ENCODE data around the gene PITPNC1.
A peak's percentile ranks its signal among the peaks of the same experiment; 100 is the strongest.
"Not testable (repeated sequence)": the region's sequence is repeated elsewhere in the genome, so short reads cannot be mapped to it uniquely, and the experiment has no call there.

PITPNC1 gene

DNA sequence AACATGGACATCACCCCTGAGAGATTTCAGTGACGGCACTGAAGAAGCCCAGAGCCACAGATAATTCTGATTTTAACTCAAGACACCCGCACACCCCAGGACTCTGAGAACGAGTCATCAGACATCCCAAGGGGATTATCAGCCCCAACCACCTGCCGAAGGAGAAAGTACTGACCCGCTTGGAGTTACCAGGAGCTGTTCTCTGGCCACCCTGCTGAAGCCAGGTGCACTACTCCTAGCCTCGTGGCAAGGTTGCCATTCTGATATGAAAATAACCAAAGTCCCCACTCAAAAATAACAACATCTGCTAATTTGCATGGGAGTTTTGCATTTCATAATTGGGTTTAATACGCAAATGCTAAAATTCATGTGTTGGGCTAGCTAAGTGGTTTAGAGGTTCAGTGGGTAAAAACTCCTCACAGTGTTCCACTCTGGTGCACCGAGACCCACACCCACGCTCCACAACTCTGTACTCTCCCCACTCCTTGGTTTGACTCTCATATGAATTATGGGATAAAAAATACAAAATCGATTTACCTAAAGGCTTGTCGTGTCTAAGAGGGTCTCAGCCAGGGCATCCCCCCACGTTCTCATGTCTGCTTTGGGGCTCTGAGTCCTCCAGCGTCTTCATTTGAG is 197.7 kb downstream of the PITPNC1 start:
- peak; percentile 49 for DNase-seq (ENCODE audit: low spot score)
- TF ChIP-seq CTCF (IDR thresholded peaks at IDR 0.05; ENCODE audit: extremely low read depth, insufficient read depth, missing control alignments) = no peak
- in situ Hi-C loops (cut with MboI; ENCODE audit: low pct_unique_long_range_greater_than_20kb, low sequenced_read_pairs, unreplicated experiment) = no loop called here

DNA sequence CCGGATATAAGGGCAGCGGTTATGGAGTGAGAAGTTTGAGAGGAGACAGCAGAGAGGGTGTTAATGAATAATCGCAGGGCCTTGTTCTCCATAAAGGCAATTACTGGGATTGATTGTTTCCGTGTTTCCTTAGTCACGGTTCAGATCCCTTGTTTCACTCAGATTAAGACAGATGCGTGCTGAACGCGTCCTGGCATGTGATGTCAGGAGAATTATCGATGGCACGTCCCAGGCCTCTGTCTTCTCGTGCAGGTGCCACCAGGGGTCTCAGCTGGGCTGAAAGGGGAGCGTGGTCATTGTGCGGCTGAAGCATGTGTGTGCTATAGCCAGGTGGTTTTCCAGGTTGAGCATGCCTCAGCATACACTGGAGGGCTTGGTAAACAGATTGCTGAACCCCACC is 198.2 kb downstream of the PITPNC1 start:
- in situ Hi-C loops (cut with MboI; ENCODE audit: low pct_unique_long_range_greater_than_20kb, low sequenced_read_pairs, unreplicated experiment) = no loop called here
- DNase-seq (ENCODE audit: low spot score) = peak; percentile 39
- peak; percentile 59 for TF ChIP-seq CTCF (IDR thresholded peaks at IDR 0.05; ENCODE audit: extremely low read depth, insufficient read depth, missing control alignments)

DNA sequence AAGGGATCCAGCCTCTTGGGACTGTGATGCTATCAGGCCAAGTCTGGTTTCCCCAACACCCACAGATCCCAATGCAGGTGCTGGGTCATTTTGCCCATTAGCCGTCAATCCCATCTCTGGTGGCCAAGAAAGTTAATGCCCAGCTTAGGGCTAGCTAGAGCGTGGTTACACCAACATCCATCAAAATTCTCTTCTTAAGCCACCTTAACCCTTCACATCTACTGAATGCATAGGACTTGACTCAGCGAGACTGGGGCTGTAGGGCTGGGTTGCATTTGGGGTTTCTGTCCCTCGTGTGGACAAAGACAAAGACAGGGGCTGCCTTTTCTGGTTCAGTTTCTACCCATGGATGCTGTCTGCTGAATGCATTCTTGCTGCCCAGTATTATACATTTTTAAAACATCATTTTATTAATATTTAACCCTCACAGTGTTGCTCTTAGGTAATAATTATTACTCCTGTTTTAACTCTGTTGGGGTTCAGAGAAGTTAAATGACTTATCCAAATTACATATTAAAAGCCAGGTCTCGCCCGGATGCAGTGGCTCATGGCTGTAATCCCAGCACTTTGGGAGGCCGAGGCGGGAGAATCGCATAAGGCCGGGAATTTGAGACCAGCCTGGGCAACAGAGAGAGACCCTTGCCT is 199.5 kb downstream of the PITPNC1 start:
- no peak for TF ChIP-seq CTCF (IDR thresholded peaks at IDR 0.05; ENCODE audit: extremely low read depth, insufficient read depth, missing control alignments)
- in situ Hi-C loops (cut with MboI; ENCODE audit: low pct_unique_long_range_greater_than_20kb, low sequenced_read_pairs, unreplicated experiment) = no loop called here
- DNase-seq (ENCODE audit: low spot score) = no peak

DNA sequence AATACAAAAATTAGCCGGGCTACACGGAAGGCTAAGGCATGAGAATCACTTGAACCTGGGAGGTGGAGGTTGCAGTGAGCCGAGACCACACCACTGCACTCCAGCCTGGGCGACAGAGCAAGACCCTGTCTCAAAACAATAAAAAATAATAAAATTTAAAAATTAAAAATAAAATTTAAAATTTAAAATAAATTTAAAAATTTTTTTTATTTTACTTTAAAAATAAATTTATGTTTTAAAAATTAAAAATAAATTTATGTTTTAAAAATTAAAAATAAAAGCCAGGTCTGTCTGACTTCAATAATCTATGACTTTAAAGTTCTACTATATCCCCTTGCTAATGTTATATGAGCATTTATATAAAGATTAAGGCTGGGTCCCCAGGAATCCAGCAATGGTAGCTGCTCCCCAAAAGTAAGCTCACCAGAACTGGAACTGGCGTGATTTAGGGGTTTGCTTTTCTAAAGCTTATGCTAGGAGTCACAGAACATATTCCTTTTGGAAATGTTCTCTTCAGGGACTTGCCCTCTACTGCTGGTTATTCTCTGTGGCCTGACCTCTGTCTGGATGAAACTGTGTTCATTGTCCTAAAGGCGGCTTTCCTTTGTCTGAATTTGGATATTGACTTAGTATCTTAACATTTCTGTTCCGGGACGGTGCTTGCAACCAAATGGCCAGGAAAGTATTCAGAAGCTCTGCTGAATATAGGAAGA is 200.5 kb downstream of the PITPNC1 start:
- no peak for DNase-seq (ENCODE audit: low spot score)
- in situ Hi-C loops (cut with MboI; ENCODE audit: low pct_unique_long_range_greater_than_20kb, low sequenced_read_pairs, unreplicated experiment) = no loop called here
- TF ChIP-seq CTCF (IDR thresholded peaks at IDR 0.05; ENCODE audit: extremely low read depth, insufficient read depth, missing control alignments) = no peak

DNA sequence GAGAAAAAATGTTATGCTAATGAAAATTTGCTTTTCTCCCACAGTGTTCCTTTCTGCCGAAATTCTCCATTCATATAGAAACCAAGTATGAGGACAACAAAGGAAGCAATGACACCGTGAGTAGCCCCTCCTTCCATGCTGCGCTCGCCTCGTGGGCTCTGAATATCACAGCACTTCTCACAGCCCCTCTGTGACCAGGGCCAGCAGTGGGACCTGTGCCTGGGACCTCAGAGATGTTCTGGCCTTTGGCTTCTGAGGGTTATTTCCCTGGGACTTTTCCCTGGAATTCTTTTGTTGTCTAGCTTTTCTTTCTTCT is 201.0 kb downstream of the PITPNC1 start:
- TF ChIP-seq CTCF (IDR thresholded peaks at IDR 0.05; ENCODE audit: extremely low read depth, insufficient read depth, missing control alignments) = no peak
- in situ Hi-C loops (cut with MboI; ENCODE audit: low pct_unique_long_range_greater_than_20kb, low sequenced_read_pairs, unreplicated experiment) = no loop called here
- DNase-seq (ENCODE audit: low spot score) = no peak

DNA sequence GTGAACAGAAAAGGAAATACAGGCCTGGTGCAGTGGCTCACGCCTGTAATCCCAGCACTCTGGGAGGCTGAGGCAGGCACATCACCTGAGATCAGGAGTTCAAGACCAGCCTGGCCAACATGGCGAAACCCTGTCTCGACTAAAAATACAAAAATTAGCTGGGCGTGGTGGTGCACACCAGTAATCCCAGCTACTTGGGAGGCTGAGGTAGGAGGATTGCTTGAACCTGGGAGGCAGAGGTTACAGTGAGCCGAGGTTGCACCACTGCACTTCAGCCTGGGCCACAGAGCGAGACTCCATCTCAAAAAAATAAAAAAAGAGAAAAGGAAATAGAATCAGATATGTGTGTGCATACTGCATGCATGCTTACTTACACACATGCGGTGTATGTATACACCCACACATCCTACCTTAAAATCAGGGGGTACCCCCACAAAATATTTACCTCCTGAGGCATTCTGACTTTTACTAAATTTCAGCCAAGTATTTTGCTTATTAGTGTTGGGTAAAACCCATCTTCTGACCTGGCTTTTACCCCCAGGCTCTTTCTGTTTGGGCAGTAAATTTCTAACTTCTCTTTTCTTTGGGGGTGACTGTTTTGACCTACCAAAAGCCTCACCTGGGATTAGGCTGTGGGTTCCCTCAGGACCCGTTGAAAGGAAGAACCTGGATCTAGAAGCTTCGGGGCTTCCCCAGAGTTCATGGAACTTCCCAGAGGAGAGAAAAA is 201.8 kb downstream of the PITPNC1 start:
- in situ Hi-C loops (cut with MboI; ENCODE audit: low pct_unique_long_range_greater_than_20kb, low sequenced_read_pairs, unreplicated experiment) = not testable (repeated sequence)
- DNase-seq (ENCODE audit: low spot score) = peak; percentile 31
